HL-60 (cell line): Measurements from ENCODE around the gene HOXB3.

ENCODE experiments used
- DNase-seq, 2 experiments: peaks; one replicate each; pipeline ENCODE4 v3.0.0-alpha.2; 2010 to 2020; ENCODE audit warnings: low read depth in 1 of 2, low spot score in 1 of 2
- H3K27ac ChIP-seq: fragments of 250-450 bp; sonication (Bioruptor Pico); replicated peaks from 2 replicates; pipeline ENCODE4 v1.5.1; 2020; ENCODE audit warnings: mild to moderate bottlenecking, moderate library complexity
- H3K27me3 ChIP-seq: fragments of 250-450 bp; sonication (Bioruptor Pico); 2 replicates; pipeline ENCODE4 v1.5.1; 2021; ENCODE audit warnings: mild to moderate bottlenecking, moderate library complexity; ENCODE audit not compliant: insufficient read depth, poor library complexity, severe bottlenecking
- H3K4me3 ChIP-seq: replicated peaks from 2 replicates; pipeline ENCODE4 v1.5.1; 2011; ENCODE audit warnings: mild to moderate bottlenecking, control low read depth, low read length; ENCODE audit not compliant: insufficient read depth
- CTCF ChIP-seq: IDR thresholded peaks from one replicate; pipeline ENCODE4 v1.5.1; 2011; ENCODE audit warnings: low read length, control low read depth, inconsistent platforms; ENCODE audit not compliant: insufficient read depth
- GABPA ChIP-seq: IDR thresholded peaks from 2 replicates; pipeline ENCODE4 v1.6.1; 2012; ENCODE audit warnings: low read depth
- POLR2AphosphoS5 ChIP-seq: IDR thresholded peaks from 2 replicates; pipeline ENCODE4 v1.6.1; 2012; ENCODE audit warnings: low read depth
- SPI1 ChIP-seq: IDR thresholded peaks from 2 replicates; pipeline ENCODE4 v1.6.1; 2012; ENCODE audit warnings: low read depth, mild to moderate bottlenecking, borderline replicate concordance
- TF ChIP-seq, protein P1 (sequence below): IDR thresholded peaks from 2 replicates; pipeline ENCODE4 v1.6.1; 2012; ENCODE audit warnings: low read depth; ENCODE audit not compliant: insufficient replicate concordance

Gene HOXB3

GRCh38 chr17:48503747-48504146, 86.3 kb downstream of the HOXB3 start:
- Histone ChIP-seq H3K27me3 (peaks cover 15% of the 10 kb centered on the region), H3K27ac (no peak overlapping the region)

DNA sequence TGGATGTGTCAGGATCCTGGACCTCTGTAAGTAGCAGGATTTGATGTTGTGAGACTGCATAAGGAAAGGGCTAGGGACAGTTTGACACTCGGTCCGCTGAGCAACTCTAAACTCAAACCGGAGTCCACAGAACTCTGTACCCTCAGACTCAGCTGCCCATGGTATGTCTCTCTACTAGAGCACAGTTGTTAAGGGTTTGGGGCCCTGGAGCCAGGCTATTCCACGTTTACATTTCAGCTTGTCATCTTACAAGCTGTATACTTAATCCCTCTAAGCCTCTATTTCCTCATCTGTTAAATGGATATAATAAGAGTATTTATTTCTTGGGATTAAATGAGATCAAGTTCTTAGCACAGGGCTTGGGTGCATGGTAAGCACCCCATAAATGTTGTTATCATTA, 87.1 kb downstream of the HOXB3 start:
- no peak overlapping the region for H3K27ac ChIP-seq
- TF ChIP-seq SPI1, result no peak
- TF ChIP-seq CTCF, result no peak
- TF ChIP-seq POLR2AphosphoS5, result no peak
- TF ChIP-seq, protein P1, sequence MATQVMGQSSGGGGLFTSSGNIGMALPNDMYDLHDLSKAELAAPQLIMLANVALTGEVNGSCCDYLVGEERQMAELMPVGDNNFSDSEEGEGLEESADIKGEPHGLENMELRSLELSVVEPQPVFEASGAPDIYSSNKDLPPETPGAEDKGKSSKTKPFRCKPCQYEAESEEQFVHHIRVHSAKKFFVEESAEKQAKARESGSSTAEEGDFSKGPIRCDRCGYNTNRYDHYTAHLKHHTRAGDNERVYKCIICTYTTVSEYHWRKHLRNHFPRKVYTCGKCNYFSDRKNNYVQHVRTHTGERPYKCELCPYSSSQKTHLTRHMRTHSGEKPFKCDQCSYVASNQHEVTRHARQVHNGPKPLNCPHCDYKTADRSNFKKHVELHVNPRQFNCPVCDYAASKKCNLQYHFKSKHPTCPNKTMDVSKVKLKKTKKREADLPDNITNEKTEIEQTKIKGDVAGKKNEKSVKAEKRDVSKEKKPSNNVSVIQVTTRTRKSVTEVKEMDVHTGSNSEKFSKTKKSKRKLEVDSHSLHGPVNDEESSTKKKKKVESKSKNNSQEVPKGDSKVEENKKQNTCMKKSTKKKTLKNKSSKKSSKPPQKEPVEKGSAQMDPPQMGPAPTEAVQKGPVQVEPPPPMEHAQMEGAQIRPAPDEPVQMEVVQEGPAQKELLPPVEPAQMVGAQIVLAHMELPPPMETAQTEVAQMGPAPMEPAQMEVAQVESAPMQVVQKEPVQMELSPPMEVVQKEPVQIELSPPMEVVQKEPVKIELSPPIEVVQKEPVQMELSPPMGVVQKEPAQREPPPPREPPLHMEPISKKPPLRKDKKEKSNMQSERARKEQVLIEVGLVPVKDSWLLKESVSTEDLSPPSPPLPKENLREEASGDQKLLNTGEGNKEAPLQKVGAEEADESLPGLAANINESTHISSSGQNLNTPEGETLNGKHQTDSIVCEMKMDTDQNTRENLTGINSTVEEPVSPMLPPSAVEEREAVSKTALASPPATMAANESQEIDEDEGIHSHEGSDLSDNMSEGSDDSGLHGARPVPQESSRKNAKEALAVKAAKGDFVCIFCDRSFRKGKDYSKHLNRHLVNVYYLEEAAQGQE, result no peak
- H3K4me3 ChIP-seq, result no peak overlapping the region
- DNase-seq, result no peak
- H3K27me3 ChIP-seq, result peaks cover 17% of the 10 kb centered on the region

More at GRCh38 chr17:48503747-48504146, 86.3 kb downstream of the HOXB3 start:
- no peak for TF ChIP-seq GABPA
- no peak for TF ChIP-seq SPI1
- no peak for TF ChIP-seq CTCF
- TF ChIP-seq, protein P1, result no peak
- TF ChIP-seq POLR2AphosphoS5, result no peak
- H3K4me3 ChIP-seq, result no peak overlapping the region
- DNase-seq, result no peak

- Histone ChIP-seq H3K27ac (no peak overlapping the region), H3K27me3 (peaks cover 17% of the 10 kb centered on the region)
- TF ChIP-seq GABPA, result no peak
- no peak for TF ChIP-seq CTCF
- TF ChIP-seq POLR2AphosphoS5, result no peak
- TF ChIP-seq, protein P1, result no peak
- TF ChIP-seq SPI1, result no peak
Observed at GRCh38 chr17:48502312-48502711, 87.7 kb downstream of the HOXB3 start.

More at GRCh38 chr17:48502312-48502711, 87.7 kb downstream of the HOXB3 start:
- H3K4me3 ChIP-seq, result no peak overlapping the region
- DNase-seq, result no peak
